ENCODE data around the gene RABGEF1. TPM values are rescaled to one million over a fixed set of nuclear protein-coding genes. Genes with fewer than 3 reads are reported as not detected.
"Not testable (repeated sequence)": the region's sequence is repeated elsewhere in the genome, so short reads cannot be mapped to it uniquely, and the experiment has no call there.

Gene RABGEF1
- polyA plus RNA-seq, 3 donors = 27.2 to 36.7 (median 35.3) TPM

DNA sequence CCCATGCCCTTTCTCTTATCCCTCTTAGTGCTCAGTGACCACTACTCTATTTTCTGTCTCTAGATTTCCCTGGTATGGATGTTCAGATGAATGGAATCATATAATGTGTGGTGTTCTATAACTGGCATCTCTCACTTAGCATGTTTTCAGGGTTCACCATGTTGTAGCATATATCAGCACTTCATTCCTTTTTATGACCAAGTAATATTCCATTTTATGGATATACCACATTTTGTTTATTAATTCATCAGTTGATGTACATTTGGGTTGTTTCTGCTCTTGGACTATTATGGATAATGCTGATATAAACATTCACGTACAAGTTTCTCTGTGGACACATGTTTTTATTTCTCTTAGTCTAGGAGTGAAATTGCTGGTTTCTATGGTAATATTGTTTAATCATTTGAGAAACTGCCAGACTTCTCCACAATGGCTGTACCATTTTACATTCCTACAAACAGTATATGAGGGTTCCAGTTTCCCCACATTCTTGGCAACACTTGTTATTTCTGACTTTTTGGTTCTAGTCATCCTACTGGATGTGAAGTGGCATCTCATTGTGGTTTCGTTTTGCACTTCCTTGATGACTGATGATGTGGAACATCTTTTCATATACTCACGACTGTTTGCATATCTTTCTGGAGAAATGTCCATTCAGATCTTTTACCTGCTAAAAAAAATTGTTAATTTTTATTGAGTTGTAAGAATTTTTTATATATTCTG is 23.3 kb downstream of the RABGEF1 start:
- DNase-seq = not testable (repeated sequence)

- not testable (repeated sequence) for DNase-seq
These were observed 24.4 kb downstream of the RABGEF1 start for GRCh38 chr7:66764905-66765304.

GRCh38 chr7:66765322-66766025 is 24.9 kb downstream of the RABGEF1 start:
- DNase-seq = not testable (repeated sequence)

- DNase-seq = no peak
These were observed 25.5 kb downstream of the RABGEF1 start for GRCh38 chr7:66766041-66766440.

DNA sequence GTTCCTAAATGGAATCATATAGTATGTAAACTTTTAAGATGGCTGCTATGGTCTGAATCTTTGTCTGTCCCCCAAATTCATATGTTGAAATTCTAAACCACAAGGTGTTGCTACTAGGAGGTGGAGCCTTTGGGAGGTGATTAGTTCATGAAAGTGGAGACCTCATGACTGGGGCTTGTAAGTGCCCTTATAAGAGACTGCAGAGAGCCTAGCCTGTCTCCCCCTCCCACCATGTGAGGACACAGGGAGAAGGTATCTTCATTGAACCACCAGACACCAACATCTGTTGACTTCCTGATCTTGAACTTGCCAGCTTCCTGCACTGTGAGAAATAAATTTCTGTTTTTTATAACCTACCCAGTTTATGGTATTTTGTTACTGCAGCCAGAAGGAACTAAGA is 27.0 kb downstream of the RABGEF1 start:
- DNase-seq = not testable (repeated sequence)

DNA sequence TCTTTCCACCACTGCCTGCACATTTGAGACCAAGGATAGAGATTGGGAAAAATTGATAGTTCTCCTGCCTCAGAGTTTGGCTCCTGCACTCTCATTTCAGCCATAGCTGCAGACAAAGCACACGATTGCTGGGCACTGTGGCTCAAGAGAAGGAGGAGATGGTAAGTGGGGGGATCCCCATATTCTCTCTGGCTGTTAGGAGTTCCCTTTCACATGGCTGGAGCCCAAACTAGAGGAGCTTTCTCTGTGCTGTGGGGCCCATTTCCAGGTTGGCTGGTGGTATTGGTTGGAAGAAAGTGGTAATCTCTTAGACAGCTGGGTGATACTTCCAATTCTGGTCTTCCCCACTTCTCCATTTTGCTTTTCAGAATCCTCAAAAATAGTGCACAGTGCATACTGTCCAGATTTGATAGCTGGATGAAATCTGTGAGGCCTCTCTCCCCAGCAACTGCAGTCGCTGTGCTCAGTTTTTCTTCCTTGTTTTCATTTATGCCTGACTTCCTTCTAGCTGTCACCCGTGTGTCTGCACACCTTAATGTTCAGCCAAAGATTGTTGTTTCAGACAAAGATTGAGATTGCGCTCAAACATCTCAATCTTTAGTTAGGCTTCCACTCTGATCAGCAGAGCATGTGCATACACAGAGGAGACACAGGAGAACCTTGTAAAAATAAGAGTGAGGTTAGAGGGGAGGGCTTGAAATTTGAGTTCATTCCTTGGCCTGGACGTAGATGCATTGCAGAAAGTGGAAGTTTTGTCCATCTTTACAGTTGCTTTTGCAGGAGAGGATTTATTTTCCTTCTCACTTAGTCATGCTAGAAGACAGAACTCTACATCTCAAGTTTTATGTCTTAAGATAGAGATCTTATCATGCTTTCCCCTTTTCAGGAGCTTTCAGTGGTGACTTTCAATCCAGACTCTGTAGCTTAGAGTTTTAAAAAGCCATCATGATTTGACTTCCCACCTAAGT is 28.6 kb downstream of the RABGEF1 start:
- DNase-seq = no peak

- no peak for DNase-seq
These were observed 29.4 kb downstream of the RABGEF1 start for GRCh38 chr7:66769833-66770512.

DNA sequence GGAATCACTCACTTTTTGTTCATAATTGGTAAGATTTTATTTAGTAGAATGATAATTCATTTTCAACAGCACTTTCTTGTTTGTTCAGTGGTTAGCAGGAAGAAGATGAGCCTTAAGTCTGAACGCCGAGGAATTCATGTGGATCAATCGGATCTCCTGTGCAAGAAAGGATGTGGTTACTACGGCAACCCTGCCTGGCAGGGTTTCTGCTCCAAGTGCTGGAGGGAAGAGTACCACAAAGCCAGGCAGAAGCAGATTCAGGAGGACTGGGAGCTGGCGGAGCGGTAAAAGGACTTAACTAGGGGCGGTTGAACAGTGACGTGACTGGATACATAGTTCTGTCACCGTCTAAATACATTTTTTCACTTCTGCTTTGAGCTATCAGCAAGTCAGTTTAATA is 31.3 kb downstream of the RABGEF1 start:
- no peak for DNase-seq

DNA sequence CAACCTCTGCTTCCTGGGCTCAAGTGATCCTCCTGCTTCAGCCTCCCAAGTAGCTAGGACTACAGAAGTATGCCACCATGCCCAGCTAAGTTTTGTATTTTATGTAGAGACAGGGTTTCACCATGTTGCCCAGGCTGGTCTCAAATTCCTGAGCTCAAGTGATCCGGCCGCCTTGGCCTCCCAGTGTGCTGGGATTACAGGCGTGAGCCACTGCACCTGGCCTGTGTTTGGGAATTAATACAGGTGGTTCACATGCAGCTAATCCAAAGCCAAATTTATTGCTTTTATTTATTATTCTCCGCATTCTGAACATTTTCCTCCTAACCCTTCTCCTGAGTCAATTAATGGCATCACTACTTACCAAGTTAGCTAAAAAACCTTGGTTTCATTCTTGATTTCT is 33.2 kb downstream of the RABGEF1 start:
- DNase-seq = not testable (repeated sequence)

DNA sequence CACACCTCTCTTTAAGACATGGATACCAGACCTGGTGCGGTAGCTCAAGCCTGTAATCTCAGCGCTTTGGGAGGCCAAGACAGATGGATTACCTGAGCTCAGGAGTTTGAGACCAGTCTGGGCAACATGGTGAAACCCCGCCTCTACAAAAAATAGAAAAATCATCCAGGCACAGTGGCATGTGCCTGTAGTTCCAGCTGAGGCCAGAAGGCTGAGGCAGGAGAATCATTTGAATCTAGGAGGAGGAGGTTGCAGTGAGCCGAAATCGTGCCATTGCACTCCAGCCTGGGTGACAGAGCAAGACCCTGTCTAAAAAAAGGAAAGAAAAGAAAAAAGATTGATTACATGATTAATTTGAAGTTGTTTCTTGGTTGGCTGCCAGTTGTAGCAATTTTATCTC is 35.9 kb downstream of the RABGEF1 start:
- DNase-seq = not testable (repeated sequence)

DNA sequence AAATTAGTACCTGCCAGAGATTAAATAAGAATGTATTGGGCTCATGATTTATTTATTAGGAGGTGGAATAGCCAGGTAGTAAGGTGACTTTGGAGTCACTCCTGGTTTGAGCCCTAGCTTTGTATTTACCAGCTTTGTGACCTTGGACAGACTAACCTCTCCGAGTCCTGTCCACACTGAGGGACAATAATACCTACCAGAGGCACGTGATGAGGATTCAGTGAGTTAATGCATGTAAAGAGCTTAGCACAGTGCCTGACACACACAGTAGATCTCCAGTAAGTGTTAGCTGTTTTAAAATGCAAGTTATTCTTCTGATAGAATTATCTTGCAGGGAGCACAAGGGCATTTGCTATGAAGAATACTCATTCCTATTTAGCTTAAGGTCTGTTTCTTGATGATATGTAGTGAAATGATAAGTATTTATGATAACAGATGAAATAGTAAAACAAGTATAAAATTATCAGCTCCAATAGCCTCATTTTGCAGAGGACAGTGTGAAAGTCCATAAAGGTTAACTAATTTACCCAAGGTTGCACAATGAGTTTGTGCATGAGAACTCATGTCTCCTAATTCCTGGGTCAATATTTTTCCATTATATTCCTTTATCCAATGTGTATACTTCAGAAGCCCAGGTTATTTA is 36.4 kb downstream of the RABGEF1 start:
- no peak for DNase-seq

GRCh38 chr7:66778201-66778600 is 37.7 kb downstream of the RABGEF1 start:
- no peak for DNase-seq

DNA sequence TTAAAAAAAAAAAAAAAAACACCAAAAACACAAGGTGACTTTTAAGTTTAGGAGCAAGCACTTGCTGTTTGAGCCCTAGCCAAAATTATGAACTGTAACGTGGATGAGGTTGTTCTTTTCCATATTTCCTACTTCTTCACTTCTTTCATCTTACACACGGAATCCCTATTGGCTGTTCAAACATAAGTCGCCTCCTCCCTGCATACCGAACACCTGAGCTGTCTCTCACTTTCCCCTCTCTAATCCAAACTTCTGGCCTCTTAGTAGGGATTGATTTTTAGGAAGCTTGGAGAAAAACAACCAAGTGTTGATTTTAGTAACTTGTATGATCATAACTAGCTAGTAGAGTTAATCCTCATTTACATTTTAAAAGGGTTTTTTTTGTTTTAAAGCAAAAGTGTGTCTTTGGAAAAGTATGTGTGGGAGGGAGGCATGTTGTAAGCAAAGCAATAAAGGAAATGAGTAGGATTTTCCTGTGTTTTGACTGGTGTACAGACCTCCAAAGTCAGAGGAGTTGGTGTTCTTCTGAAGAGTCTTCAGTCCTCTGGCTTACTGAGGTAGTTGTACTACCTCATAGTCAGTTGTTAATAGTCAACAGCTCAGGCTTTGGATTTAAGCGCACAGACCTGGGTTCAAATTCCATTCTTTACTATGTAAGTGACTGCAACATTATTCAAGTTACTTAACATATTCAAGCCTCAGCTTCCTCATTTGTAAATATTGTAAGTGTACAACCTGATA is 39.3 kb downstream of the RABGEF1 start:
- no peak for DNase-seq

GRCh38 chr7:66781408-66782090 is 41.0 kb downstream of the RABGEF1 start:
- DNase-seq = no peak

DNA sequence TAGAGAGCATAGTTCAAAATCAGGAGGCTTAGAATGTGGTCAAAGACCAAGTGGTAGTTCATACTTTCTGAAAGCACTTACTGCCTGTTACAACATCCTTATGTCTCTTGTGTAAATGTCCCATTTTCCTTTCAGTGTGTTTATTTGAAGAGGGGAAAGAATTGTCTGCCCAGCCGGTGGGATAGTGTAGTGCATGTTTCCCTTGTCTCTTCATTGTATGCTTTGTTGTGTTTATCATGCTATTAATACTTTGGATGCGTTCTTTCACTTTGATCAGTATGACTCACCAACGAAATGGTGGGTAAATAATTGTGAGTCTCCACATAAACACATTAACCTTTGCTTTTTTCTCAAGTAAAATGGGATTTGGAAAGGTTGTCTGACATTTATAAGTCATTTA is 42.3 kb downstream of the RABGEF1 start:
- not testable (repeated sequence) for DNase-seq

DNA sequence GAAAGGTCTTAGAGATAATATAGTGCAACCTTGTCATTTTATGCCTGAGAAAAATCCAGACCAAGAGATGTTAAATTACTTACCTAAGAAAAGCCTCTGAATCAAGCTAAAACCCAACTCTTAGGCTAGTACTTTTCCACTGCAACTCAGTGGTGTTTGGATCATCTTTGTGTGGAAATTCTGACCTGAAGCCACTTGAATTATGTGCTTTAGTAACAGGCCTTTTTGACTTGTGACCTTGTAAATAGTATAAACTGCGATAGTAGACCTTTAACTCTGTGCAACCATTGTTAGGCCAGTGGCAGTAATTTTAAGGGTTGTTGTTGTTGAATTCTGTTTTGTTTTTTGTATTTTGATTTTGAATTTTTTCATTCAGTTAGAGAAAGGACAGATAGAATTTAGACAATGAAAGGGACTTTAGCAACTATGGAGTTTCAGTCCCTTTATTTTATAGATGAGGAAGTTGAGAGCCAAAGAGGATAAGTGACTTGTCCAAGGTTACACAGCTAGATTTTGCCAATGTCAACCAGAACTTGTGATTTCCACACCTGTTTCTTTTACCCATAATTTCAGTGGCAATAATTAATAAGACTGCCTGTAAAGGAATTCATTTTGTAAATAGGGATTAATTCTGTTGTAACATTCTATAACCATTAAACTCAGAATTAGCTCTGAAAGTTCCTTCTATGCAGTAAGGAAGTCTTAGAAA is 43.5 kb downstream of the RABGEF1 start:
- not testable (repeated sequence) for DNase-seq

DNA sequence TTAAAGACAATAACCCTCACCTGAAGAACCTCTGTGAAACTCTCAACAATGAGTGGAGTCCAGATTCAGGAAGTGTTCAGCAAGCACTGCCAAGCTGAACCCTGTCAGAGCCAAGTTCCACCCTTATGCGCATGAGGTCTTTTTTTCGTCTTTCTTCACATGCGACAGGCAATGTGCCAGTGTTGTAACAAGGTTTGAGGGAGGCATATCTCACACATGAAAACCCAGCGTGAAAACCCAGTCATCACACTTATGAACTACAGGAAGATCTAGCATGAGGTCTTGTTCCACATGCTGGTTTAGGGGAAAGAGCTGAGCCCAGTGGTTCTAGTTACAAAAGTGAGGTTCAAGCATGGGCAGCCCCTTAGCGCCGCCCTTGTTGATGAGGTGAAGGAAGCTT is 49.7 kb downstream of the RABGEF1 start:
- DNase-seq = no peak

DNA sequence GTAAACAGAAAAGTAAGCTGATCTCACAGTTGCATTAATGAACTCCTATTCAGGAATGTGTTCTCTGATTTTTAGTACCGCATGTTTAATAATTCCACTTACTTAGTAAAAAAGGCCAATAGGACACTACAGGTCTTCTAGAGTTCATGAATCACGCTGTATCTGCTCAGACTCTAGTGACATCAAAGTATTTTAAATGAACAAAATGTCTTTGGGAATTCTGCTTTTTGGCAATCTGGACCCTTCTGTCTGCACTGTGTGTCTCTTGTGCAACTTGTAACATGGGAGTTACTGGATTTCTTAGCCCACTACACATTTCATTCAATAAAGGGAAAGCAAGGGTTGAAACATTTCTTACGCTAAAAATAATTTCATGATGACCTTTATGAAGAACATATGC is 50.2 kb downstream of the RABGEF1 start:
- no peak for DNase-seq

- no peak for DNase-seq
These were observed 60.1 kb downstream of the RABGEF1 start for GRCh38 chr7:66800591-66800990.

Data from renal pelvis (tissue), 4 donors.